ENCODE results near the gene ANKRD52.
A peak's percentile ranks its signal among the peaks of the same experiment; 100 is the strongest.
"Not testable (repeated sequence)": the region's sequence is repeated elsewhere in the genome, so short reads cannot be mapped to it uniquely, and the experiment has no call there.

The ANKRD52 gene

DNA sequence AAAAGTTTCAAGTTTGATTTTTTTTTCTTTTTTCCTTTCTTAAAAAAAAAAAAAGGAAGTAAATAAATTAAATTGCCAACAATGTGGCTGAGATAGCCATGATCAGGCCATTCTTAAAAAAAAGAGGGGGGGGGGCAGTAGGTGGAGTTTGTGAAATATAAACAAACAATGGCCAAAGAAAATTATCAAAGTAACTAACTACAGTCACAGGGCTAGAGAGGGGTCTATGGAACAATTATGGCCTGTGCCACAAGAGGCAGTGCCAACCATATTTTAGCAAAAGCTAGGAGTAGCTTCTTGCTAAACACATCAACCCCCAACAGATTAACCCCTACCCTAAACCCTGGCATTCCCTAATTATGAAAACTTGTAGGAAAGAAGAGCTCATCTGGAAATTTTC, 52.7 kb downstream of the ANKRD52 start:
- no peak for DNase-seq

DNA sequence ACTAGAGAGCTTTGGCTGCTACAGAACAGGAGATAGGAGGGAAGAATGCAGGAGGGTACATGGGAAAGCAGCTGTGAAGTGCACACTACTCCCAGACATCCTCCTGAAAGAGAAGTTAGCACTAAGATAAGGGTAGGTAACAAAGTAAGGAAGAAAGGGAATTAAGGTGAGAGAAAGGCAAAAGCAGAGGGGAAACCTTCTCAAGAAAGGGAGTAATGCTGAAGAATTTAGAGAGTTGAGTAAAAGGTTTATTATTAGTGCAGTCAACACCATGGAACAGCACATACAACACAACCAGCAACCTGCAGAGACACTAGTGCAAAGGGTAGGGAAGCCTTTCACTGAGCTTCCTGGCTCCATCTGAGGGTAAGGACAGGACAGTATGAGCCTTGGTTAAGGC, 53.9 kb downstream of the ANKRD52 start:
- DNase-seq = no peak

DNA sequence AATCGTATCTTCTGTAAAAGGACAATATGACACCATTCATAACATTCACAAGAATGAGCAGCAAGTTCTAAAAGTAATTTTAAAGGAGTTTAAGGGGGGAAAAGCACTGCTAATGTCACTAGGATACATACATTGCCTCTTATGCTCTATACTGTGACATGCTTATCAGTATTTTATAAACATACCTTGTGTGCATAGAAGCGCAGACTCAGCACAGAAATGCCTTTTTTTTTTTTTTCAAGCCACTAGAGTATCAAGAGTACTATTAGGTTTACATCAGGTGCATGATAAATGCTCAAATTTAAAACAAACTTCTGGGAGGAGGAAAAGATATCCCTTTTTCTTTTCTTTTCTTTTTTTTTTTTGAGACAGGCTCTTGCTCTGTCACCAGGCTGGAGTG, 55.3 kb downstream of the ANKRD52 start:
- no peak for DNase-seq

DNA sequence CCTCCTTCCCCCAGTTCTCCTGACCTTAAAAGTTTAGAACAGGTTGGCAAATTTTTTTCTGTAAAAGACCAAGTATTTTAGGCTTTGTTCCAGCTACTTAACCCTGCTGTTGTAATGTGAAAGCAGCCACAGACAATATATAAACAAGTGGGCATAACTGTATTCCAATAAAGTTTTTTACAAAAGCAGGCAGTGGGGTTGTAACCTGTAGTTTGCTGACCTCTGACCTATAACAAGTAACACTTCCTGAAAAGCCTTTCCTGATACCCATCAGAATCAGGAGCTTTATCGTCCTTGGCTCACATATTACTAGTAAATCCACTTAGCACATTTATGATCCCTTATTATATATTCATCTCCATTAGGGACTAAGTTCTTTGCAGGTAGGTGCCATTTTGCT, 55.8 kb downstream of the ANKRD52 start:
- DNase-seq = no peak

DNA sequence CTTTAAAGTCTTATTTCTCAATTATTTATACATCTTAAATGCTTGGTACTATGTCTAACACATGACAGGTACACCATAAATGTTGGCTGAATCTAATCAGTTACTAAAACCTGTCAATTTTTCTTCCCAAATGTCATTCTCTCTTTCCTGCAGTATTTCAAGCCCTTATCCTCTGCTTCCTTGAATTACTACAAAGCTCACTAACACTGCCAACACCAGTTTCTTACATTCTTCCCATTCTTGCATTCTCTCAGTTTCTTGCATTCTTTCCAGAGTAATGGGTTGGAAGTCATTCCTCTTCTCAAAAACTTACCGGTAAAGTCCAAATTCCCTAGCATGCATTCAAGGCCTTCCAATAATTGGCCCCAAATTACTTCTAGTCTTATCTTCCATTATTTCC, 59.3 kb downstream of the ANKRD52 start:
- no peak for DNase-seq

DNA sequence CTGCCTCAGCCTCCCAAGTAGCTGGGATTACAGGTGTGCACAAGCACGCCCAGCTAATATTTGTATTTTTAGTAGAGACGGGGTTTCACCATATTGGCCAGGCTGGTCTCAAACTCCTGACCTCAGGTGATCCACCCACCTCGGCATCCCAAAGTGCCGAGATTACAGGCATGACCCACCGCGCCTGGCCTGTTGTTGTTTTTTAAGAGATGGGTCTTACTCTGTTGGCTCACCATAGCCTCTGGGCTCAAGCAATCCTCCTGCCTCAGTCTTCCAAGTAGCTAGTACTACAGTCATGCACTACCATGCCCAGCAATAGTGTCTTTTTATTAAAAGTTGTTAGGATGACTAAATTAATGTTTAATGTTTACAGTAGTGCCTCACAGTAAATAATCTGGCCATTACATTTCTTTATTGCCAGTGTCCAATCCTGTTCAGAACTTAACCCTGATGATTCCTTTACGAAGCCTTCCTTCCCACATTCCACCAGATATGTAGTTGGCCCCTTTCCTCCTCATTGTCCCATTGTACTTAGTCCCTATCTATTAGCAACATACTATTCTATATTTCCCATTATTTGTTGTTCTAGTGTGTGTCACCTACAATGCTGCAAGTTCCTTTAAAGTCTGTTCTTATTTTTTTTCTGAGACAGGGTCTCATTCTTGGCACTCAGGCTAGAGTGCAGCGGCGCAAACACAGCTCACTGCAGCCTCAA, 60.1 kb downstream of the ANKRD52 start:
- DNase-seq = no peak

DNA sequence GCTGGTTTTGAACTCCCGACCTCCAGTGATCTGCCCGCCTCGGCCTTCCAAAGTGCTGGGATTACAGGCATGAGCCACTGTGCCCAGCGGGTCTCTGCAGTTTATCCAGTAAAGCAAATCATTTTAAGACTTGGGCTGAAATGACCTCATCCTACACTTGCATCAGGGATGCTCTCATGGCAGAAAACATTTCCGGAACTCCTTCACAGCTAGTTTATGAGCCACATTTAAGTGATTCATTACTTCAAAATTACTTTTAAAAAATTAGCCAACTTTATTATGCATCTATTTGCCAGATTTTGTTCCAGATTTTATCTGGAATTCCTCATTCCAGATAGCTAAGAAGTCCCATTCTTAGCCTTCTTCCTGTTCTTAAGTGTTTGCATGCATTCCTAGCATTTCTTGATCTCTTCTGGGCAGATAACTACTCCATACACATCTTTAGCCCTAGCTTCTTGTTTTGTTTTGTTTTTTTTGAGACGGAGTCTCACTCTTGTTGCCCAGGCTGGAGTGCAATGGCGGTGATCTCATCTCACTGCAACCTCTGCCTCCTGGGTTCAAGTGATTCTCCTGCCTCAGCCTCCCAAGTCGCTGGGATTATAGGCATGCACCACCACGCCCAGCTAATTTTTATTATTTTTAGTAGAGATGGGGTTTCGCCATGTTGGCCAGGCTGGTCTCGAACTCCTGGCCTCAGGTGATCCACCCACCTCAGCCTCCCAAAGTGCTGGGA, 61.2 kb downstream of the ANKRD52 start:
- not testable (repeated sequence) for DNase-seq

DNA sequence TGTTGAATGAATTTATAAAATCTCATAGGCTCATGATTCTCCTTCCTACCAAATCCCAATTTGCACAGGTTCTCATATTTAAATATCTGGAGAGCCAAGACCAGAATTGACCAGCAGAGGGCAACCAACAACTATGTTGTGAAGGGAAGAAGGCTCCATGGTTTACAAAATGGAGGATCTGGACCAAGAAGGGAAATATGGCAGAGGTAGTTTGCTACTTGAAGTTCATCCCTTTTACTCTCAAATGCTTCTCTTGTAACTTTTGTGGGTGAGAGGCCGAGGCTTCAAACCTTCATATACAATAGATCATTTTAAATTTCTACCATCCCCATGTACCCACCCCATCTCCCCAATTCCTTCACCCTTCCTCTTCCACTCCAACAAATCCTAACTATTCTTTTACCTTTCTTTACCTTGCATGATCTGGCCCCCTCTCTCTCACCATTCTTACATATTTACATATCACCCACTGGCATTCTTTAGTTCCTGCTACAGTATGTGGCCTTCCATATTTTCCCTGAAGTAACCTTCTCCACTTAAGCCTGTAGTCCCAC, 65.1 kb downstream of the ANKRD52 start:
- peak; percentile 75 for DNase-seq

DNA sequence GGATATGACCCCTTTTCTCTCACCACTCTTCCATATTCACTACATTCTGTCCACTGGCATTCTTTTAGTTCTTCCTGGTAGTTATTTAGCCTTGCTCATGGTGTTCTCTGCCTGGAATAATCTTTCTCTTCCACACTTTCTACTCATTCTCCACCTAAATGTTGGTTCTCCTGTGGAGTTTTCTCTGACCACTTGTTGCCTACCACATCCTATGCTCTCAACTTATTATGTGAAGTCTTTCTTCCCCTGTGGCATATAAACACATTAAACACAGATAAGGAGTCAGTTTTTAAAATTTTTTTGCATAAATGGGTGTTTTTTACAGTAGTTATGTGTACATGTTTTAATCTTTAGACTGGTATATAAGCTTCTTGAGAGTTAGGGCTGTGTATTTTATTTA, 65.6 kb downstream of the ANKRD52 start:
- no peak for DNase-seq

DNA sequence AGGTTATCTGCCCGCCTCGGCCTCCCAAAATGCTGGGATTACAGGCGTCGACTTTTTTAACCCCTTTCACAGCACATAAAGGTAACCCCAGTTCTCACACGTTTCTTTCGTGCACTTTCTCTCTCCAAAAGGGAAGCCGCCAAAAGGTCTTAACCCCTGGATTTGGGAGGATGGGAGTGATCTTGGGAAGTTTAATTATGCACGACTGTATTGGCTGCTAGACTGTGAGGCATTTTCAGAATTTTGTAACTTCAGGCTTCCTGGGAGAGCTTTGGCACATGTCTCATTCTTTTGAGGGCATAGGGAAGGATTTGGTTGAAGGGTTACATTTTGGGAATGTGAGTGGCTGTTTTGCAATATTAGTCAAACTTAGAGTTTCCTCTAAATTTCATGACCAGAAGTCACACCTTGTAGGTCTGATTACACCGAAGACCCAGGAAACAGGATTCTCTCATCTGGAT, 67.5 kb downstream of the ANKRD52 start:
- DNase-seq = no peak

DNA sequence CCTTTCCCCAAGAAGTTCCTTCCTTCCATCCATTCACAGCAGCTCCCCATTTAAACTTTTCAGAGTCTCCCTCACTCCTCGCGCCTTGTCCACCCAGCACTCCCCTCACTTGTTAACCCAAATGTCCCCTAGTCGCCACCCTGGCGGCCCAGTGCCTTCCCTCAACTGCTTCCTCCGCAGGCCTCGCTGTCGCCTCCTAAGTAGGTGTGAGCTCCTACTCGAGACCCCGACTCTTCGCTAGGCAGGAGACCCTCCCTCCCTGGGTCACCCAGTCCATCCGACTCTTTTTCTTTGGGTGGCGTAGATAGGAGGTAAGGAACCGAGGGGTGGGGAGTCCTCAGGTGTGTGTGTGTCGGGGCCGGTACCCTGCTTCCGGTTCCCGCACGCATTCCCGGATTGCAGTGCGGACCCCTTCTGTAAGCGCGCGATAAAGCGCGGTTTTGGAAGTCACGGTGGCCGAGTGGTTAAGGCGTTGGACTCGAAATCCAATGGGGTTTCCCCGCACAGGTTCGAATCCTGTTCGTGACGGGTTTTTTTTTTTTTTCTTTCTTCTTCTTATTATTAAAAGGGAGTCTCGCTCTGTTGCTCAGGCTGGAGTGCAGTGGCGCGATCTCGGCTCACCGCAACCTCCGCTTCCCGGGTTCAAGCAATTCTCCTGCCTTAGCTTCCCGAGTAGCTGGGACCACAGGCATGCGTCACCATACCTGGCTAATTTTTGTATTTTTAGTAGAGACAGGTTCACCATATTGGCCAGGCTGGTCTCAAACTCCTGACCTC, 68.1 kb downstream of the ANKRD52 start:
- peak; percentile 62 for DNase-seq

DNA sequence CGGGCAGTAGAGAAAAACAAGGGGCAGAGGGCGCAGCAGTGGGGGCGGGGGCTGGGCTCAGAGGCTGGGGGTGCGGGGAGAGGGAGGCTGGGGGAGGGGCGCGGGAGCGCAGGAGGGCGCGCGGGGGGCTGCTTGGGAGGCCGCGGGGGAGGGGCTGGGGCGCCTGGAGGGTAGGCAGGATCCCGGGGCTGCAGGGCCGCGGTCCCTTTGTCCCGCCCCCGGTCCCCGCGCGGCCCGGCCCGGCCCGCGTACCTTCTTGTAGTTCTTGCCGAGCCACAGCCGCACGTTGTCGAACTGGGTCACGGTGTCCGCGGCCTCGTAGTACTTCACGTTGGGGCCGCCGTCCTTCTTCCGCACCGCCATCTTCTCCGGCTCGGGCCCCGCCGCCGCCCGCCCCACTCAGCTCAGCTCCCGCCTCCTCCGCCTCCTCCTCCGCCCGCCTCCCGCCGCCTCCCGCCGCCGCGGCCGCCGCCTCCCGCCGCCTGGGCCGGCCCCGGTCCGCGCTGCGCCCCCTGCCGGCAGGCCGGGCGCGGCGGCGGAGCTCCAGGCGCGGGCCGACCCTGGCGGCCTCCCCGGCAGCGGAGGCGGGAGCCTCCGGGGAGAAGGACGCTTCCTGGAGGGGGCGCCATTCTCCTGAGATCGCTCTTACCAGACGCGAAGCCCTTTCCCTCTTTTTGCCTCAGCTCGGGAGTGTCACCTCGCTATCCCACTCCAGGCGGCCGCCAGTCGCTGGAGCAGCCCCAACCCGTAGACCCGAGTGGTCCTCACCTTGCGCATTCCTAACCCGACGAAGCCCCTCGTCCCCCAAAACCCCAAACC, 68.9 kb downstream of the ANKRD52 start, which contains the start of gene SMARCC2:
SMARCC2 (minus strand) TSS at position 385 of the 819 bp plus-strand sequence; CDS start at position 363, 22 bp downstream.
- peak; percentile 79 for DNase-seq

DNA sequence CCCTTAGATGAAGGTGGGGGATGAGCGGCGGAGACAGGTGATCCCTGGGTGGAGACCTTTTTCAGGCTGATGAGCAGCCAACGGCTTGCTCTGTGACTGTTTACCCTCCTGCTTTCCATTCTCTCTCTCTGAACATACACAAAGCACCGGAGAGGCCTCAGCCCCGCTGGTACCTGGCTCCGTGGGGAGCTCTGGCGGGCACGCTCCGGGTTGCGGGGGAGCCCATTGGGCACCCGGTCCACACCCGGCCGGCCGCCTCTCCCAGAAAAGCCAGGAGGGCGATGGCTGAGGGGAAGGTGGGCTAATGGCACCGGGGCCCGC, 69.4 kb downstream of the ANKRD52 start:
- no peak for DNase-seq

DNA sequence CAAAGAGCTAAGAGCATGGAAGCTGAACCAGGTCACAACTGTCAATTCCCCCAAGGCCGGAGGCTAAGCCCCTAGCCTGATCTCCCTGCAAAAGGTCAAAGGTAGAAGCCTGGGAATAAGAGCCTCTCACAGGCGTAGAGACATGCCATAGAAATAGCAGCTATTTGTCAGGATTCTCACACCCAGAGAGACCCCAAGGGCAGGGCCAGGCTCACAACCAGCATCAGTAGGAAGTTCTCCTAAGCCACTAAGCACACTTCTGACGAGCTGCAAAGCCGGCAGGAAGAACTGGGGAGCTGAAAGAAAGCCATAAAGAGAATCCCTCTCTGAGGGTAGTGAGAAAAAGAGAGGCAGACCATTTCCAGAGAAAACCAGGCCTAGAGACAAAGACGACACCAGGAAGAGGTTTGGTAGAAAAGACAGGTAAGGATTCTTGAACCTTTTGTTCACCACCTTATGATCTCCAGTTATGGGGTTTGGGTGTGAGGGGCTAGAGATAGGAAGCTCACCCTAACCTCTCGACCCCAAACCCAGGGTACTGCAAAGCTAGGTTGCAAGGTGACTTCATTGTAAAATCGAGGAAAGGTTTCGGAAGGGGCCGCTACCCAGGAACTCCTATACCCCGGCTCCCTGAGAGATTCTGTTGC, 69.9 kb downstream of the ANKRD52 start:
- peak; percentile 9 for DNase-seq

Data from activated gamma-delta T cell treated with Interleukin-2 at 50 U/mL for 16 hours (primary cell).